OCI-LY7 (cell line): ENCODE results near the gene TMA7B.

Source experiments
- CTCF ChIP-seq: fragments of 200-600 bp; sonication (generic); conservative IDR thresholded peaks from 2 replicates; pipeline ENCODE4 v1.5.1; 2014; ENCODE audit warnings: mild to moderate bottlenecking, antibody characterized with exemption, low read length, moderate library complexity, mixed read lengths
- EZH2phosphoT487 ChIP-seq: fragments of 200-600 bp; sonication (generic); IDR thresholded peaks from 2 replicates; pipeline ENCODE4 v1.6.1; 2018; ENCODE audit warnings: low read depth, borderline replicate concordance, mild to moderate bottlenecking, mixed run types, antibody characterized with exemption, low read length, moderate library complexity, mixed read lengths

DNA sequence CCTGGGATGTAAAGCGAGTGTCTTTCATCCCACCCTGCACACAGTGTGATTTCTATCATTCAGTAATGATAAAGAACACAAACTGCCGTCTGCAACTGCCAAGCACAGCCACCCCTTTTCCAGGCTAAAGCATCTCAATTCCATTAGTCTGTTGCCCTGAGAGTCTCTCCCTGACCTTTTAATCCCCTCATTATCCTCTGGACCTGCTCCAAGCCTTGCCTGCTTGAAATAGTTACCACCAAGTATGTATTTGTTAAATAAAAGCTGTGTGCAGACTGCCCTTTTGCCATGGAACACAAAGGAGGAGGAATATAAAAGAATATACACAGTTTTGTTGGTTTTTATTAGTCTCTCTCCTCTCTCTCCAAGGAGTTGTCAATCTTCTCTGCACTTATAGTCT lies 46.3 kb upstream of the TMA7B start:
- TF ChIP-seq EZH2phosphoT487 (no peak), CTCF (no peak)
